ENCODE data around the gene APLP2.

DNA sequence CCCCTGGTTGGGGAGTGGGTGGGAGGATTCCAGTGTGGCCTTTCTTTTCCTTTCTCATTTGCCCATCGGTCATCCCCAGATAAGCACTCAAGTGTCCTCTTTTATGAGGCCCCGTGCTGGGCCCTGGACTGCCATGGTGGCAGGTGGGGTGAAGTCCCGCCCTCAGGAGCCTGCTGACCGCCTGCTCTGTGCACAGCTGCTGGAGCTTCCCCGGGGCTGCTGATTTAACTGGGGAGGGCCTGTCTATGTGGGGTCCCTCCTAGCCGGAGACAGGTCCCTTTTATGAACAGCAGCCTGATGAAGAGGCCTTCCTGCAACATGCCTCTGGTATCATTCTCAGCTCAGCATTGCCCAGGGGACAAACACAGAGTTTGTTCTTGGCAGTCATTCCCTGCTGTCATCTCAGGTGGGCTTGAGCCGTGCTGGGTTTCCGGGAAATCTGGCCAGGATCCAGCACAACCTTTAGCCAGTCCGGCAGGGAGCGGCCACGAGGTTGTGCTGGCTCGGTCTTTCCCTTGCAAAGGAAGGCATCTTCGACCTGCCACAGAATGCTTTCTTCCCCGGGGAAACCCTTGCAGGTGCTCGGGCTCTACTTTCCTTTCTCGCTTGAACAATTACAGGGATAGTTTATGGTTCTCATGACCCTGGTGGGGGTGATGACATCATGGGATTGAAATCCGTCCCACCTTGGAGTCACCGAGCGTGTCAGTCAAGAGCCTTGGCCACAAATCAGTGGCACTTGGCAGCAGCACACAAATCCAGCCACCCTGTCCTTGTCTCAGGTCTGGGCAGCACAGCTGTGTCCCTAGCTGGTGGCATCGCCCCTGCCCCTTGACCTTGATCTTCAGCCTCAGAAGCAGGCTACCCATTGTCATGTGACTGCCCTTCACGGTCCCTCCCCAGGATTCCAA, 110.0 kb downstream of the APLP2 start:
- TF ChIP-seq POLR2A (IDR thresholded peaks at IDR 0.05): no peak
- TF ChIP-seq, protein P1, sequence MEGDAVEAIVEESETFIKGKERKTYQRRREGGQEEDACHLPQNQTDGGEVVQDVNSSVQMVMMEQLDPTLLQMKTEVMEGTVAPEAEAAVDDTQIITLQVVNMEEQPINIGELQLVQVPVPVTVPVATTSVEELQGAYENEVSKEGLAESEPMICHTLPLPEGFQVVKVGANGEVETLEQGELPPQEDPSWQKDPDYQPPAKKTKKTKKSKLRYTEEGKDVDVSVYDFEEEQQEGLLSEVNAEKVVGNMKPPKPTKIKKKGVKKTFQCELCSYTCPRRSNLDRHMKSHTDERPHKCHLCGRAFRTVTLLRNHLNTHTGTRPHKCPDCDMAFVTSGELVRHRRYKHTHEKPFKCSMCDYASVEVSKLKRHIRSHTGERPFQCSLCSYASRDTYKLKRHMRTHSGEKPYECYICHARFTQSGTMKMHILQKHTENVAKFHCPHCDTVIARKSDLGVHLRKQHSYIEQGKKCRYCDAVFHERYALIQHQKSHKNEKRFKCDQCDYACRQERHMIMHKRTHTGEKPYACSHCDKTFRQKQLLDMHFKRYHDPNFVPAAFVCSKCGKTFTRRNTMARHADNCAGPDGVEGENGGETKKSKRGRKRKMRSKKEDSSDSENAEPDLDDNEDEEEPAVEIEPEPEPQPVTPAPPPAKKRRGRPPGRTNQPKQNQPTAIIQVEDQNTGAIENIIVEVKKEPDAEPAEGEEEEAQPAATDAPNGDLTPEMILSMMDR (IDR thresholded peaks at IDR 0.05): no peak
